ENCODE data around the gene LLPH.

The LLPH gene

GRCh38 chr12:66143868-66144267 lies 13.3 kb upstream of the LLPH start:
- DNase-seq = no peak

- no peak for DNase-seq
Observed at GRCh38 chr12:66142826-66143225, 12.3 kb upstream of the LLPH start.

- no peak for DNase-seq
Observed at GRCh38 chr12:66141299-66141698, 10.7 kb upstream of the LLPH start.

- DNase-seq = no peak
Observed at GRCh38 chr12:66140731-66141130, 10.2 kb upstream of the LLPH start.

GRCh38 chr12:66139328-66139727 lies 8.8 kb upstream of the LLPH start:
- no peak for DNase-seq

- no peak for DNase-seq
Observed at GRCh38 chr12:66137937-66138336, 7.4 kb upstream of the LLPH start.

GRCh38 chr12:66132408-66132807 lies 1.9 kb upstream of the LLPH start:
- no peak for DNase-seq

- DNase-seq = no peak
Observed at GRCh38 chr12:66131067-66131688, 628 bp upstream of the LLPH start.

GRCh38 chr12:66129934-66130266 lies 650 bp downstream of the LLPH start:
- peak in 1 of 56 donors; percentile 8 for DNase-seq

- no peak for DNase-seq
Observed at GRCh38 chr12:66127650-66128049, 2.9 kb downstream of the LLPH start.

GRCh38 chr12:66120477-66120876 lies 10.1 kb downstream of the LLPH start:
- DNase-seq = no peak

- no peak for DNase-seq
Observed at GRCh38 chr12:66119870-66120241, 10.7 kb downstream of the LLPH start.

GRCh38 chr12:66119229-66119869 lies 11.2 kb downstream of the LLPH start:
- DNase-seq = peak in 2 of 56 donors; percentile 1

GRCh38 chr12:66118240-66118891 lies 12.2 kb downstream of the LLPH start:
- no peak for DNase-seq

- no peak for DNase-seq
Observed at GRCh38 chr12:66117242-66117641, 13.3 kb downstream of the LLPH start.

- DNase-seq = peak in 1 of 56 donors; percentile 0
Observed at GRCh38 chr12:66115071-66115600, 15.4 kb downstream of the LLPH start.

- no peak for DNase-seq
Observed at GRCh38 chr12:66113471-66113870, 17.1 kb downstream of the LLPH start.

GRCh38 chr12:66111605-66112004 lies 18.9 kb downstream of the LLPH start:
- no peak for DNase-seq

GRCh38 chr12:66109056-66109455 lies 21.5 kb downstream of the LLPH start:
- no peak for DNase-seq

GRCh38 chr12:66108386-66108785 lies 22.2 kb downstream of the LLPH start:
- no peak for DNase-seq

GRCh38 chr12:66107451-66107915 lies 23.1 kb downstream of the LLPH start:
- DNase-seq = peak in 23 of 56 donors; percentile 0 to 58 (median 7)

- DNase-seq = no peak
Observed at GRCh38 chr12:66103016-66103913, 27.3 kb downstream of the LLPH start.

All from amygdala (tissue), 56 donors.